Rectal smooth muscle tissue (tissue), 1 donor: ENCODE measurements around the gene NDUFAF2.

Experiments used
- H3K27ac ChIP-seq: one replicate; pipeline ENCODE4 v1.7.0; 2013; ENCODE audit warnings: low read depth, low read length, inconsistent platforms
- H3K27me3 ChIP-seq: one replicate; pipeline ENCODE4 v1.7.0; 2013; ENCODE audit warnings: low read length; ENCODE audit not compliant: control insufficient read depth, insufficient read depth
- H3K36me3 ChIP-seq: one replicate; pipeline ENCODE4 v1.7.0; 2013; ENCODE audit warnings: low read length; ENCODE audit not compliant: control insufficient read depth, insufficient read depth
- H3K4me1 ChIP-seq: one replicate; pipeline ENCODE4 v1.7.0; 2013; ENCODE audit warnings: low read length; ENCODE audit not compliant: control insufficient read depth, insufficient read depth
- H3K4me3 ChIP-seq: one replicate; pipeline ENCODE4 v1.7.0; 2013; ENCODE audit warnings: low read length
- H3K9ac ChIP-seq: one replicate; pipeline ENCODE4 v1.7.0; 2013; ENCODE audit warnings: low read length

NDUFAF2 gene

DNA sequence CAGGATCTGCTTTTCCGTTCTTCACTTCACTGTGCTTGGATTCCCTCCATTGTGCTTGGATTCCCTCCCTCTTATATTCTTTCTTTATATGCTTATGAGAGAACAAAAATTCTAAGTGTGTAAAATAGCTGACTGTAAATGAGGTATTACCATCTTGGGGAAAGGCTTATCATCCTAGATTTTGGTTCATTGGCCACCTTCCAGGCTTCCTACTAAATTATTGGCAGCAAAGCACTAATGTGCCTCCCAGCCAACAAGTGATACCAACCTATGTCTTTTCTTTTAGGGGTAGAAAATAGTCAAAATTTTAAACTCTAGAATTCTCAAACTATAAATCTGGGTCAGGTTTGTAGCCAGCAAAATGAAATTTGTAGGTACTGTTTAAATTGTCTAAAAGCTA, 52.7 kb downstream of the NDUFAF2 start:
- no peaks in the 10 kb centered on the region for H3K27me3 ChIP-seq
- no peak overlapping the region for H3K27ac ChIP-seq
- H3K9ac ChIP-seq: no peak overlapping the region
- H3K36me3 ChIP-seq: peaks cover 3% of the 10 kb centered on the region
- no peak overlapping the region for H3K4me3 ChIP-seq
- H3K4me1 ChIP-seq: no peaks in the 10 kb centered on the region

DNA sequence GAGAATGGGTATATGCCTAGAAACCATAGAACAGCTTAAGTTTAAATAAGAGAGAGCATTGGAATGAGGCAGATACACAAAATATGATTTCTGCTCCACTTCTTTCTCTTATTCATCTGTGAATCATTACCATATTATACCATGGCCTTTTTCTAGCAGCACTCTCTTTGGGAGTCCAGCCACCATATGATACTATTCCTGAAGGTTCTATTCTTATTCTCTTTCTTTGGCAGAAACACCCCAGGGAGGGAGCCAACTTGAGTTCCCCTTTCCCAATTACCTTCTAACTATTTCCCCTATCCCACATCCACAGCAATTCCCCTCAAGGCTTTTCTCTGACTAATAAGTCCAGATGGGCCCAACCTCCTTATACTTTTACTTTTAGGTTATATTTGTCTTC, 55.9 kb downstream of the NDUFAF2 start:
- no peak overlapping the region for H3K9ac ChIP-seq
- H3K27me3 ChIP-seq: no peaks in the 10 kb centered on the region
- H3K4me1 ChIP-seq: no peaks in the 10 kb centered on the region

DNA sequence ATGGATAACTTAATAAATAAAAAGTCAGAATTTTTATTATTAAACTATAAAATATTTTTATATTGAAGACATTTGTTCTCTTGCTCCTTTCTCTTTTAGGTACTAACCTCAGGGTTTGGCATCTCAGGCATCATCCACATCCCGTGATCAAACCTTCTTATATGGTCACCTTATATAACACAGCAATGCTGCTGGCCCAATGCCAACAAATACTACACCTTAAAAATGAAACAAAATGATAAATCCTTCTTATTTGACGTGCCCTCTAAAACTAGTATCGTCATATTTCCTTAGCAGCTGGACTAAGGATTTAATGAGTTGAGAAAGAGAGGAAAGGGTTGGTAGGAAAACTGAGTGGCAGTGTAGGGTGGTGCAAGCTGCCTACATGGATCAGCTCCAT, 56.6 kb downstream of the NDUFAF2 start:
- no peaks in the 10 kb centered on the region for H3K4me1 ChIP-seq
- no peaks in the 10 kb centered on the region for H3K36me3 ChIP-seq
- no peak overlapping the region for H3K4me3 ChIP-seq

More for the DNA sequence above, 55.9 kb downstream of the NDUFAF2 start:
- no peak overlapping the region for H3K27ac ChIP-seq
- no peaks in the 10 kb centered on the region for H3K36me3 ChIP-seq
- no peak overlapping the region for H3K4me3 ChIP-seq

DNA sequence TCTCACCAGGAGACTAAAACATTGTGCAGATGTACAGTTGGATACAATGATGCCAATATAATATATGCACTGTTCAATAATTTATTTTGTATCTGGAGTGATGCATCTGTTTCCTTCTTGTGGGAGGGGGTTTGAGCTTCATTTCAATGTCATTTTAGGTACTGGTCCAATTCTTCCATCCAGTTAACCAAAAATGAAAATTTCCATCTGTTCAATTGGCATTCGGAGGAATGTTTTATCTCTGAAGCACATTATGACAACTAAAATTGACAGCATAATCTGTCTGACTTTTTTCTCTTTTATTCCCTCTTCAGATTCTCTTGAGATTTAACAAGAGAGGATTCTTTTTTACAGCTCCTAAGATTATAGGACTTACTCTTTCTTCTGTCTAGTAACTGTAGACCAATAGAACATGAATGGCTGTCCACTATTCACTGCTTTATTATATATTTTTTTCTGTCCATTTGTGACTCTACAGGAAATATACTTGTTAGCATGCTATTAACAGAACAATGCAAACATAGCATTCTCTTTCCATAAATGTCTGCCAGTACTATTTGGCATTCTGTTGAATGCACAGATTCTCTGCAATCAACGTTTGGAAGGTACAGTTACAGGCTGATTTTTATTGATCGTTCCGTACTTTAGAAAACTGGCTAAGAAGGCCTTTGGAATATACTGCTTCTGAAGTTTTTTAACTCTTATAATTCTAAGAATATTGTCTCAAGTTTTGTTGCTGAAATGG, 57.8 kb downstream of the NDUFAF2 start:
- H3K36me3 ChIP-seq: no peaks in the 10 kb centered on the region
- H3K27ac ChIP-seq: no peak overlapping the region
- H3K4me1 ChIP-seq: no peaks in the 10 kb centered on the region
- H3K9ac ChIP-seq: no peak overlapping the region
- no peaks in the 10 kb centered on the region for H3K27me3 ChIP-seq
- H3K4me3 ChIP-seq: no peak overlapping the region

More for the DNA sequence above, 56.6 kb downstream of the NDUFAF2 start:
- Histone ChIP-seq H3K27me3 (no peaks in the 10 kb centered on the region), H3K27ac (no peak overlapping the region), H3K9ac (no peak overlapping the region)

DNA sequence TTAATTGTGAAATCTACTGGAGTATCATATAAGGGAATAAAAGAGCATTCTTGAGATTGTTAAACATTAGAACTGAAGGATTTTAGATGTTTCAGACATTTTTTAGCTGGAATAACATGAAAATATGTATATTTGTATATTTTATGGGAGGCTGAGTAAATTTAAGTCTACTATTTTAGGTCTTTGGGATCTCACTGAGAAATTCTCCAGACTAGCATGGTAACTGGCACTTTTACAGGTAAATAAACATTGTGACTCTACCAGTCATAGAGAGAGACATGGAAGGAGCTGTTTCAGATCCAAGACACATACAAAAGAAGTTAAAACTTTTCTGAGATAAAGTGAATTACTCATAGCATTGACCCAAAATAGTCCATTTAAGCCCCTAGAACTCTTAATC, 59.4 kb downstream of the NDUFAF2 start:
- Histone ChIP-seq H3K27me3 (no peaks in the 10 kb centered on the region), H3K4me3 (no peak overlapping the region), H3K9ac (no peak overlapping the region), H3K36me3 (no peaks in the 10 kb centered on the region), H3K27ac (no peak overlapping the region), H3K4me1 (no peaks in the 10 kb centered on the region)

- no peaks in the 10 kb centered on the region for H3K36me3 ChIP-seq
- no peak overlapping the region for H3K4me3 ChIP-seq
- no peaks in the 10 kb centered on the region for H3K4me1 ChIP-seq
- H3K27me3 ChIP-seq: no peaks in the 10 kb centered on the region
- no peak overlapping the region for H3K27ac ChIP-seq
- no peak overlapping the region for H3K9ac ChIP-seq
These were observed 64.9 kb downstream of the NDUFAF2 start for GRCh38 chr5:61009907-61010306.

GRCh38 chr5:61010467-61011454, 65.8 kb downstream of the NDUFAF2 start:
- Histone ChIP-seq H3K4me3 (no peak overlapping the region), H3K27ac (no peak overlapping the region), H3K4me1 (no peaks in the 10 kb centered on the region), H3K36me3 (no peaks in the 10 kb centered on the region), H3K9ac (no peak overlapping the region), H3K27me3 (no peaks in the 10 kb centered on the region)

- H3K4me1 ChIP-seq: no peaks in the 10 kb centered on the region
- H3K4me3 ChIP-seq: no peak overlapping the region
- H3K9ac ChIP-seq: no peak overlapping the region
- no peak overlapping the region for H3K27ac ChIP-seq
- H3K27me3 ChIP-seq: no peaks in the 10 kb centered on the region
- no peaks in the 10 kb centered on the region for H3K36me3 ChIP-seq
These were observed 73.1 kb downstream of the NDUFAF2 start for GRCh38 chr5:61018062-61018461.

DNA sequence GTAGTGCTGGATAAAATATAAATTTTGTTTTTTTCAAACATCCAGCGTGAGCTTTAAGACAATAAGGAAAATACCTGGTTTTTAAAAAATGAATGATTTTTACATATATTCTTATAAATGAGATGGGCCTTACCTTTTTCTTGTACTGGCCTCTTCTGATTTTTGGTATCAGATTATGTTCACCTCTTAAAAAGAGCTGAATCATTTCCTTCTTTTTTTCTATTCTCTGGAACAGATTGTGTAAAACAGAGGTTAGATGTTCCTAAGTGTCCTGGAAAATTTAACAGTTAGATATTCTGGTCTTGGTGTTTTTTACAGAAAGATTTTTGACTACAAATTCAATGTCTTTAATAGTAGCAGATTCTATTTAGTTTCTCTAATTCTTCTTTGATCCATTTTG, 74.6 kb downstream of the NDUFAF2 start:
- Histone ChIP-seq H3K27me3 (no peaks in the 10 kb centered on the region), H3K4me1 (no peaks in the 10 kb centered on the region), H3K36me3 (no peaks in the 10 kb centered on the region), H3K4me3 (no peak overlapping the region), H3K9ac (no peak overlapping the region), H3K27ac (no peak overlapping the region)

GRCh38 chr5:61020415-61020814, 75.4 kb downstream of the NDUFAF2 start:
- no peaks in the 10 kb centered on the region for H3K4me1 ChIP-seq
- no peak overlapping the region for H3K9ac ChIP-seq
- no peaks in the 10 kb centered on the region for H3K27me3 ChIP-seq
- H3K36me3 ChIP-seq: no peaks in the 10 kb centered on the region
- no peak overlapping the region for H3K27ac ChIP-seq
- H3K4me3 ChIP-seq: no peak overlapping the region

- Histone ChIP-seq H3K27me3 (no peaks in the 10 kb centered on the region), H3K4me3 (no peak overlapping the region), H3K36me3 (no peaks in the 10 kb centered on the region), H3K27ac (no peak overlapping the region), H3K4me1 (no peaks in the 10 kb centered on the region), H3K9ac (no peak overlapping the region)
These were observed 78.1 kb downstream of the NDUFAF2 start for GRCh38 chr5:61023131-61023530.

- no peak overlapping the region for H3K4me3 ChIP-seq
These were observed 81.0 kb downstream of the NDUFAF2 start for GRCh38 chr5:61026004-61026403.

More at GRCh38 chr5:61026004-61026403, 81.0 kb downstream of the NDUFAF2 start:
- H3K27me3 ChIP-seq: no peaks in the 10 kb centered on the region
- H3K36me3 ChIP-seq: no peaks in the 10 kb centered on the region
- peaks cover 9% of the 10 kb centered on the region for H3K4me1 ChIP-seq
- no peak overlapping the region for H3K27ac ChIP-seq
- H3K9ac ChIP-seq: no peak overlapping the region
